ENCODE results near the gene ZNF593OS.

The ZNF593OS gene

DNA sequence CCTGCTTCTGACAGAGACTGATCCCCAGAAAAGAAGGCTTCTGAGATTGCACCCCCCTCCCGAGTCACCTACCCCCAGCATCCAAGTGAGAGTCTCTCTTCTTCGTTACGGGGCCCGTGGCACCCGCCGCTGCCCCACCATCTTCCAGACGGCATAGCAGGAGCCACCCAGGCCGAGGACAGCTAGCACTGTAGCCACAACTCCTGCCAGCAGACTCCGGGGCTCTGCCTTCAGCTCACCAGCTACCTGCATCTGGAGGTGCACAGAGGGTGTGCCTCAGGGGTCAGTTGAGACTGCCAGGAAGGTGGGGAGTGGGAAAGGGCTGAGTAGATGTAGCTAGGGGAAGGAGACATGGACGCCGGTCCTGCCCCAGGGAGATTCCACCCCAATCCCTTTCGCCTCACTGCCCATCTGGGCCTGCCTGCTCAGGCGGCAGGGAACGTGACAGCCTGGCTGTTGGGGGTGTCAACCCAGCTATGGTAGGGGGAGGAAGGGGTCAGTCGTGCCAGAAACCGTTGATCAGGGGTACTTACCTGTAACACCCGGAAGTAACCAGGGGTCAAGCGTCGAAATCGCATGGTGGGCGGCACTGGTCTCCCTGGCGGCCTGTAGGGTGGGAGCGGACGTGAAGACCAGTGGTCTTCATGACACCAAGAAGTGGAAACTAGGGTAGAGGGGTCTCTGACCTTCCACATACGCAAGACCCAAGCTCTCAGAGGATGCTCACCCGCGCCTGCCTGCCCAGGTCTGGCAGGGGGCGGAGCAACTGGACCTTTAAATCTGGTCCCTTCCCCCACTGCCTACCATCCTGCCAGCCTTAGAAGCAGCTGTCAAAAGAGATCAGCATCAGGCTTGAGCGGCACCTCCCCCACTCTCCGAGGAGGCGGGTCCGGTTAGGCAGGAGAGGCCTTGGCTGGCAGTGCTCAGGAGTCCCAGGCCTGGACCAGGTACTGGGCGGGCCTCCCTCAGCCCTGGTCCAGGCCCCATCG is at the start of gene ZNF593OS:
Gene ZNF593OS (minus strand): TSS at position 749 of the 989 bp plus-strand sequence. CDS start 171 bp downstream, at position 578.
- no peak for DNase-seq (ENCODE audit: low read depth)

DNA sequence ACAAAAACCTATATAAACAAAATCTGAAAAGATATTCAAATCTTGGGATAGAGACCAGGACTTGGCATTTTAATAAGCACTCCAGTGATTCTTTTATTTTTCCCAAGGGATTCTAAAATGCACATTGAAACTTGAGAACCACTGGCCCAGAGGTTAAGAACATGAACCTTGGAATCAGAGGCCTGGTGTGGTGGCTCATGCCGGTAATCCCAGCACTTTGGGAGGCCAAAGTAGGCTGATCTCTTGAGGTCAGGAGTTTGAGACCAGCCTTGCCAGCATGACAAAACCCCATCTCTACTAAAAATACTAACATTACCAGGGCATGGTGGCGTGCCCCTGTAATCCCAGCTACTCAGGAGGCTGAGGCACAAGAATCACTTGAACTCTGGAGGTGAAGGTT is 49.5 kb upstream of the ZNF593OS start:
- DNase-seq (ENCODE audit: low read depth), result no peak

DNA sequence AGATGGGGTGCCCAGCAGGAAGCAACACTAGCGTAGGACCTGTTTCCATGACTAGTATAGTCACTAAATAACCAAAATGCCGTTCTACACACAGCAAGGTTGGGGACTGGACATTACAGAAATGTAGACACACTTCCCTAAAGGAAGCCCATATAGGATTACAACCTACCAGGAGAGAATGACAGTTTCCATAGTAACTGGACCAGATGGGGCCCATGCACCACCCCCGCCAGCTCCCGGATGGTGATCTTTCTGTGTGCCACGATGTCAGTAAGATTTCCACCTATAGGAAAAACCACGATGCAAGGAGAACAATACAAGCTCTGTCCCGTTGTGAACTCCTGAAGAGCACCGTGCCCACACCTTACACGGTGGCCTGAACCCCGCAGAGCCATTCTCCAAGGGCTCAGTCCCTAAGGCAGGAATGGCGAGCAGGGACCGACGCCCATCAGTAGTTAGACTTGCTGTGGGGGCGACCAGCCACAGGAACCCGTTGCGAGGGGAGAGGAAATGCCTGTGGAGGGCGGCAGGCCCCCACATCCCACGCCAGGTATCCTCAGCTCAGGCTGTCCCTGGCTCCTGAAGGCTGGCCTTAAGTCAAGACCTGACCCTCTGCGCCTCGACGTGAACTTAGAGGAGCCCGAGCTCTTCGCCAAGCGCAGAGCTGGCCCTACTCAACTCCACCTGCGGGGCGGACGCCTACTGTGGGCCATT is 48.7 kb upstream of the ZNF593OS start:
- DNase-seq (ENCODE audit: low read depth), result no peak

DNA sequence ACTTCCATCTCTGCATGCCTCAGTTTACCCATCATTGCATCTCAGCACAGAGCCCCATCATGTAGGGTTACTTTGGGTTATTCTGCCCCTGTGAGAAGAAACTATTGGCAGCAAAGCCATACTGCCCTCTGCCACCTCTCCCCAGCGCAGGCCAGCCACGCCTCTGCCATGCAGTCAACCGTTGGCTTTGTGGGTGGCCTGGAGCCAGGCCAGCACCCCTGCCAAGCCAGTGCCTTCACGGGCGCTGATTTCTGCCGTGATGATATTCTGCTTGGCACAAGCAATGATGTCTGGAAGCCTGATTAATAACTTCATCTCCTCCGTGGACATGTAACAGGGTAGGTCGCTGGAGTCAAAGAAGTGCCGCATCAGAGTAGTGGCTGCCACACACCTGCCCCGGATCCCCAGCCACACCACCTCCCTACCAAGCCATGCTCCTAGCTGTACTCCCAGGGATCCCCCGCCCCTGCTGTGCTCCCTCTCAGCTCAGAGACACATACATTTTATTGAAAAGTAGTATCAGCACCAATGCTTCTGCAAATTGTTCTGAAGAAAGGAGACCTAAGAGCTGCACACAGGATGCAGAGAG is 47.4 kb upstream of the ZNF593OS start:
- no peak for DNase-seq (ENCODE audit: low read depth)

DNA sequence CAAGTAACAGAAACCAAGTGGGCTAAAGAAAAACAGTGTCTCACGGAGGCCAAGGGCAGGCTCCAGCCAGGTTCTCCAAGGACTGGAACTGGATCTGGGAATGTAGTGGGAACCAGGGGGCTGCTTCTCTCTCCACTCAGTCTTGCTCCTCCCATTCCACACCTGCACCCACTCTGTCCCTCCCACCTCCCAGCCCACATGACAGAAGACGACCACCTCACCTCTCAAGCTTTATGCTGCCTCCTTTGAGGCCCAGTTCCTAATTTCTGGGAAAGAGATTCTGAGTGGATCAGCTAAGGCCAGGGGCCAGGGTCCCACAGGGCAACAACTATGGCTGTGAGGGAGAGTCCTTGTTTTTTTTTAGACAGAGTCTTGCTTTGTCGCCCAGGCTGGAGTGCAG is 43.6 kb upstream of the ZNF593OS start:
- DNase-seq (ENCODE audit: low read depth), result no peak

DNA sequence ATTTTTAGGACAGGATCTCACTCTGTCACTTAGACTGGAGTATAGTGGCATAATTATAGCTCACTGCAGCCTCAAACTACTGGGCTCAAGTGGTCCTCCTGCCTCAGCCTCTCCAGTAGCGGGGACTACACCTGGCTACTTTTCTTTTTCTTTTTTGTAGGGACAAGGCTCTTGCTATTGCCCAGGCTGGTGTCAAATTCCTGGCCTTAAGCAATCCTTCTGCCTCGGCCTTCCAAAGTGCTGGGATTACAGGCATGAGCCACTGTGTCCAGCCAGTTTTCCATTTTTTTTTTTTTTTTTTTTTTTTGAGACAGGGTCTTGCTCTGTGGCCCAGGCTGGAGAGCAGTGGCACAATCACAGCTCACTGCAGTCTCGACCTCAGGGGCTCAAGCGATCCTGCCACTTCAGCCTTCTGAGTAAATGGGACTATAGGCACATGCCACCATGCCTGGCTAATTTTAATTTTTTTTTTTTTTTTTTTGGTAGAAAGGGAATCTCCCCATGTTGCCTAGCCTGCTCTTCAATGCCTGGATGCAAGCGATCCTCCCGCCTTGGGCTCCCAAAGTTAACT is 41.8 kb upstream of the ZNF593OS start:
- DNase-seq (ENCODE audit: low read depth), result no peak

DNA sequence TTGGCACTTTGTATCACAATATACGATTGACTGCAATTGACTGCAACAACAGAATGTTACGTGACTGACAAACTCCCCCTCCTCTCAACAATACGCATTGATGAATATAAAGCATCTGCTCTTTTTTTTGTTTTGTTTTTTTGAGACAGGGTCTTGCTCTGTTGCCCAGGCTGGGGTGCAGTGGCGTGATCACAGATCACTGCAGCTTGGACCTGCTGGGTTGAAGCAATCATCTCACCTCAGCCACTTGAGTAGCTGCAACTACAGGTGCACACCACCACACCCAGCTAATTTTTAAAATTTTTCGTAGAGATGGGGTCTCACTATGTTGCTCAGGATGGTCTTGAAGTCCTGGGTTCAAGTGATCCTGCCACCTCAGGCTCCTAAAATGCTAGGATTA is 41.1 kb upstream of the ZNF593OS start:
- no peak for DNase-seq (ENCODE audit: low read depth)

DNA sequence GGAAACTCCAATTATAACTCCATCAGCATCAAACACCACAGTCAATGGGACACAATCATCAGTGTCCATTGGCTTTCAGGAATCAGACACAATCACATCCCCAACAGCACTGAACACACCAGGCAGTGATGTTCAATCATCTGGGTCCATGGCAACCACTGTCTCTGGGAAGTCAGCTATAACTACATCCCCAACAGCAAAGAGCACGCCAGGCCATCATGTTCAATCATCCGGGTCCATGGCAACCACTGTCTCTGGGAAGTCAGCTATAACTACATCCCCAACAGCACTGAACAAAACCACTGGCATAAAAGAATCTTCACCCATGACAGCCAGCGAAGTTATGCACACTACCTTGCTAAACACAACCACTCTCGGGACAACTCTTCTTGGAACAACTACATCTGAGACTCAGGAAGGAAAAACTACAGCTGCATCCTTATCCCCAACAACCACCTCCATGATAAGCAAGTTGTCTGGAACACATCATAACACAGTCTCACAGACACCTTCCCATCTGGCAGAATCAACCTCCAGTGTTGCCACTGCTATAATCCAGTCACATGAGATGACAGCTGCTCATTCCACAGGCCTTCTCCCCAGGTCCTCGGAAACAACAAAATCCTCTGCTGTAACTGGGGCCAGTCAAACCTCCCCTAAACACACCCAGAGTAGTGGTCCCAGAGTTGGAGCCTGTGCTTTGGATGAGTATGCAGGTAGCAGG is 38.7 kb upstream of the ZNF593OS start:
- no peak for DNase-seq (ENCODE audit: low read depth)

DNA sequence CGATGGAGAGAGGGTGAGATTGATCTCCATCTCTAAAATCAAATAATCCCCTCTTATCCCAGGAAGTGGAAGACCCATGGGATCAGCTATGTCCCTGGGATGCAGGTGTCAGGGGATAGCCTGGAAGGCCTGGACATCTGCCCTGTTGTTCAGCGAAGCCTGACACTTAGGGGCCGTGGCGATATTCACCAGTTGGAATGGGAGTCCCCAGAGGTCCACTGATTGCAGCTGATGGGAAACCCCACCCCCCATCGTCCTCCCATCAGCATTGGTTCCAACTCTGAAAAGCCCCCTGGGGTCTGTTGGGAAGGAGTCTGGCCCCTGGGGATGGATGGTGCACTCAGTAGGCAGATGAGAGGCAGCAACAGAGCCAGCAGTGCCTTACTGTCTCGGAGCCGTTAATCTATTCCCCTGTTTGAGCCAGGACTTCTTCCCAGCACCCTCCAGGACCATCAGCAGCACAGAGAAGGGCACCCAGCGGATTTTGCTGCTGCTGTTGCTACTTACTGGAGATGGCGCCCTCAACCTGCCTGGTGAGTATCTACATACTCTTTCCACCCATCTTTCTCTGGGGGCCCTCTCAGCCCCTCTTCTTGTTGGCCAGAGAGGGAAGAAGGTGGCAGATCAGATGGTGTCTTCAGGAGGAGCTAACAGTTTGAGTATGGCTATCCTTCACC is 32.1 kb upstream of the ZNF593OS start:
- DNase-seq (ENCODE audit: low read depth), result no peak

DNA sequence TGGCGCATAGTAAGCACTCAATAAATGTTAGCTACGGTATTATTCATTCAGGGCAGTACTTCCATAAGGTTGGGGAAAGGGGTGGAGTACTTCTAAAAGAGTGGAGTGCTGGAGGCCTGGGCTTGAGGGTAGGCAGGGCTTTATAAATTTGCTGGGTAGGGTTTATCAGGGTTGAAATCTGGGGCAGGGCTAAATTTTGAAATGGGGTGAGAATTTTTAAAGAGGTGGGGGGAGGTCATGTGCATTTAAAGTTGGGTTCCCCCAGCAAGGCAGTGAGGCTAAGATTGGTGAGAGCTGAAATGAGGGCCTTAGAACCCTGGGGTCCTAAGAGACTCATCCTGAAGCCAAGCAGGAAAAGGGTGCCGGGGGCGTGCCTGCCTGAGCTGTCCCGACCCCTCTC is 28.8 kb upstream of the ZNF593OS start:
- no peak for DNase-seq (ENCODE audit: low read depth)

DNA sequence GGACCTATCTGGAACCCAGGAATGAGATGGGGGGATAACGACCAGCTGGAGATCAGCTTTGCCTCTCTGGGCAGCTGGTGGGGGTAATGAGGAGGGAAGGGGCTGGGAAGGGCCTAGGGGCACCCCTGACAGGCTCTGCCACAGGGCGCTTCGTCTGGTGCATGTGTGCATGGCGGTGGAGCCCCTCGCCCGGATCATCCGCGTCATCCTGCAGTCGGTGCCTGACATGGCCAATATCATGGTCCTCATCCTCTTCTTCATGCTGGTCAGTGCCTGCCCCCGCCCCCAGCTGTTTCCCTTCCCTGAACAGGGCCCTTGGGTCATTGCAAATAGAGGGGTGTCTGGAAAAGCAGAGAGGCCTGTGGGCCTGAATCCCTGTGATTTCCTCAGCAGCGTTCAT is 26.2 kb upstream of the ZNF593OS start:
- no peak for DNase-seq (ENCODE audit: low read depth)

DNA sequence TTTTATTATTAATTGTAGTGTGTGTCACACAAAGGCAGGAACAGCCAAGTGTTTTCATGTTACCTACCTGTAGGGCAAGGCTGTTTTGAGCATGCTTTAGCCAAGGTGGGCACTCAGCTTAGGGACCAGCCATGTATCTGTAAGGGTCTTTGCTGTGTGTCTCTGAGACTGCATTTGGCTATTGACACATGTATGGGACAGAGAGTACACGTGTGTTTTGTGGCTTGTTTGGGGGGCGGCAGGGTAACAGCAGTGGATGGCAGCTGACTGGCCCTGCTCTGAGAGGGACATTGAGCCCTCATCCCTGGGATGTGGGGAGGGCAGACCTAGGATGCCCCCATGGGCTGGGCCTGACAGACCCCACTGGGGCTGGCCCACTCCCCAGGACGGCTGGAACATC is 25.7 kb upstream of the ZNF593OS start:
- DNase-seq (ENCODE audit: low read depth), result no peak

DNA sequence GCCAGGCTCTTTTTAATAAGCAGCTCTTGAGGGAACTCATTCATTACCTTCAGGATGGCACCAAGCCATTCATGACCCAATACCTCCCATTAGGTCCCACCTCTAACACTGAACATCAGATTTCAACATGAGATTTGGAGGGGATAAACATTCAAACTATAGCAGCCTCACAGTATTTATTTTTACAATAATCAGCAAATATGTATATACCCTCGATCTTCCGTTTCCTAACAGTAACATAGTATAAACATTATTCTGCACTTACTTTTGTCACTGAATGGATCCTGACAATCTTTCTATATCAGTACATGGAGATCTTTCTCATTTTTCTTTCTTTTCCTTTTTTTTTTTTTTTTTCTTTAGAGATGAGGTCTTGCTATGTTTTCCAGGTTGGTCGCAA is 24.2 kb upstream of the ZNF593OS start:
- no peak for DNase-seq (ENCODE audit: low read depth)

DNA sequence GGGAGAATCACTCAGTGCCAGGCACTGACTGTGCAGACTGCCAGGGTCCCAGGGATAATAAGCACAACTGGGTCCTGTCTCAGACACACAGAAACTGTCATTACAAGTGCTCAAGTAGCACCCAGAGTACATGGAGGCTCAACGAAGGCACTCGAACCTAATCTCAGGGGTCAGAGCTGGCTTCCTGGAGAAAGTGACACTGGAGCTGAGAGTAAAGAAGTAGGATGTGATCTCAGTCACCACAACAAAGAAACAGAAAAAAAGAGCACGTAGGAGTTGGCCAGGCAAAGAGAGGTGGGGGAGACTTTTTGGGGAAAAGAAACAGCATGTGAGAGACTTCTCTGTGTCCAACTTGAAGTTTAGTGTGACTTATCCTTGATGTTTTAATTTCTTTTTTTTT is 20.1 kb upstream of the ZNF593OS start:
- DNase-seq (ENCODE audit: low read depth), result no peak

DNA sequence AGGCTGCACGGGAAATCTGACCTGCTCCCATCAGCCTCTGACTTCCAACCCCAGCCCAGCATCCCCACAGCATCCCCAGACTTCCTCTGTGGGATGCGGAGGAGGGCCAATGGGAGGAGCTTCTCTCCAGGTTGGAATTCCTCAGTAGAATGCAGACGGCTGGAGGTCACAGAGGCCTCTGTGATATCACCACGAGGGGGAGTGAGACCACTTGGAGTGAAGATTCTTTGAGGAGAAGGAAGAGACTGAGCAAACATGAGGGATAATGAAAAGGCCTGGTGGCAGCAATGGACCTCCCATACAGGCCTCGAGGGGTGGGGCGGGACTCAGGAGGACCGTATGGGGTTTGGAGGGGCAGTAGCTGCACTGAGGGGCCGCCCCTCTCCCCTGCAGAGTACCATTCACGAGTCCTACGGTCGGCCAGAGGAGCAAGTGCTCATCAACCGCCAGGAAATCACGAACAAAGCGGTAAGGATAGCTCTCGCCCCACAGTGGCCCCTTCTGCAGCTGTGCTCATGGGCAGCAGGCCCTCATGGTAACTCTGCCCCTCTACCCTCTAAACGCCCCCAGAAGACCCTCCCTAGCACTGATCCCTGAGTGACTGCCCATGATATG is 18.8 kb upstream of the ZNF593OS start, which contains the start of gene CATSPER4:
Gene CATSPER4 (plus strand): TSS at position 230 of the 615 bp plus-strand sequence. CDS start 26 bp downstream, at position 256.
- DNase-seq (ENCODE audit: low read depth), result no peak

DNA sequence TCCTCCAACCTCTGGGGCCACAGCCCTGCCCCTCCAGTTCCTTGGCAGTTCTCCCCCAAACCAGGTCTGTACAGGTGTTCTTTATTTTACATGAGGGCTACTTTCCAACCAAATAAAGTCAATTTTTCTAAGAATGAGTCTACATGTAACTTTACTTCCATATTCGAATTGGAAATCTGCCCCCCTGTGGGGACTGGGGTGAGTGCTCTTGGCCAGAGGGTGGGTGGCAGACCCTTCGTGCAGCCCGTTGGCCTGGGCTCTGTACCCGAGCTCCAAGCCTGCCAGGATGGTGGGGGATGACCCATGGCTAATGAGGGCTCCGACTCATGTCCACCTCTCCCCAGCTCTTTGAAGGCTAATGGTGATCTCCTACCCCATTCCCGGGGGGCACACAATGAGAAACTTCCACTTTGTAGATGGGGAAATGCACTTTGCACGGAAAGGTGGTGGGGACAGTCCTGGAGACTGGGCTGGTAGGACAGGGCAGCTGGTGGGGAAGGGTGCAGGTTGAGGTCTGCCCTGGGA is 18.2 kb upstream of the ZNF593OS start:
- DNase-seq (ENCODE audit: low read depth), result no peak

DNA sequence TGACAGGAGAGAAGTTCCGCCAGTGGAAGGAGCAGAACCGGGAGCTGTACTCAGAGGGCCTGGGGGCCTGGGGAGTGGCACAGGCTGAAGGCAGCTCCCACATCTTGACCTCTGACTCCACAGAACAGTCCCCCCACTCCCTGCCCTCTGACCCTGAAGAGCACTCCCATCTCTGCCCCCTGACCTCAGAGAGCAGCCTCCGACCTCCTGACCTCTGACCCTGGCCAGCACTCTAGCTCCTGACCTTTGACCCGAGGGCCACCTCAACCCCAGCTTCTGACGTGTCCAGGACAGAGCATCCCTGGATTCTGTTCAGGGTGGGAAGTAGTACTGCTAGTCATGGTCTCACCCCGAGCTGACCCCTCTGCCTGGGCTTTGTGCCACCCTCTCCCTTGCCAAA is 17.7 kb upstream of the ZNF593OS start:
- DNase-seq (ENCODE audit: low read depth), result no peak

DNA sequence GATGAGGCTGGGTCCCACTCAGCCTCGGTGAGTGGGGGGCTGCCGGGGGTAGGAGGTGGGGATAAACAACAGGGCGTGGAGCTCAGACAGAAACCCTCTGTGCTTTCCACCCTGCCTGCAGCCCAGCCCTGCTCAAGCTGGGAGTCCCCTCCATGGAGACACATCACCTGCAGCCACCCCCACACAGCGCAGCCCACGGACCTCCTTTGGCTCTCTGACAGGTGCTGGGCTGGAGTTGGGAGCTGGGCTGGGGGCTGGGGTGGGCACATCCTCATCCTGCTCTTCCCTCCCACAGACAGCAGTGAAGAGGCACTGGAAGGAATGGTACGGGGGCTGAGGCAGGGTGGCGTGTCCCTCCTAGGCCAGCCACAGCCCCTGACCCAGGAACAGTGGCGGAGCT is 16.8 kb upstream of the ZNF593OS start:
- no peak for DNase-seq (ENCODE audit: low read depth)

DNA sequence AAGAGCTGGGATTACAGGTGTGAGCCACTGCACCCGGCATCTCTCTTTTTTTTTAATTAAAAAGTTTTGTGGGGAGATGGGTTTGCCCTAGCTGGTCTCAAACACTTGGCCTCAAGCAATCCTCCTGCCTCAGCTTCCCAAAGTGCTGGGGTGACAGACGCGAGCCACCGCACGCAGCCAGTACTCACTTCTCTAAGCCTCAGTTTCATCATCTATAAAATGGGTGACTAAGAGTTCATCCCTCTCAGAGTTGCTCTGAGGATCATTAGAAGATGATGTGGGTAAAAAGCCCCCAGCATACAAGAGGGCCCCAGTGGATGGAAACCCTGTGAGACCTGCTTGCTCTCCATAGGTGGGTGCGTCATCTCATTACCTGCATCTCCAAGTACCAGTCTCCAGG is 16.2 kb upstream of the ZNF593OS start:
- DNase-seq (ENCODE audit: low read depth), result no peak

DNA sequence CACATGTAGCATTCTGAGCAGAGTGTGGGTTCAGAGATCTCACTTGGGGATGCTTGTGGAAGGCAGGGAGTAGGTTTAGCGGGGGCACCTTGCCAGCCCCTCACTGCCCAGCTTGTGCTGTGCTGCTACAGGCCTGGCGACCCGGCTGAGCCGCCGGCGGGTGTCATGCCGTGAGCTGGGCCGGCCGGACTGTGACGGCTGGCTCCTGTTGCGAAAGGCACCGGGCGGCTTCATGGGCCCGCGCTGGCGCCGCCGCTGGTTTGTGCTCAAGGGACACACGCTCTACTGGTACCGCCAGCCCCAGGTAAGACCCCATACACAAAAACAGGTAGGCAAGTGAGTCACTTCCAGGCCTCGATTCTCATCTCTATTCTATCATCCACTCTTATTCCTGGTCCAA is 13.3 kb upstream of the ZNF593OS start:
- DNase-seq (ENCODE audit: low read depth), result no peak

Data from activated gamma-delta T cell treated with anti-CD3 and anti-CD28 coated beads, Interleukin-2, amount 50 U/mL, for 16 hours (primary cell).